ENCODE measurements around the gene SMIM9. TPM values are rescaled to one million over a fixed set of nuclear protein-coding genes. Genes with fewer than 3 reads are reported as not detected.

Gene SMIM9
- total RNA-seq, 1 donor from 2014 or later: not detected

- Mint-ChIP-seq H3K4me1 (no peaks in the 10 kb centered on the region), H3K27me3 (ENCODE audit: insufficient read depth, low read depth) (peaks cover 4% of the 10 kb centered on the region), H3K27ac (no peak overlapping the region), H3K36me3 (peaks cover 22% of the 10 kb centered on the region), H3K4me3 (no peak overlapping the region), H3K9me3 (peaks cover 11% of the 10 kb centered on the region)
- H3K4me3 ChIP-seq: no peak overlapping the region
- no peaks in the 10 kb centered on the region for H3K27me3 ChIP-seq
- H3K27ac ChIP-seq: no peak overlapping the region
- H3K4me2 ChIP-seq: no peak overlapping the region
- H3K9me3 ChIP-seq (ENCODE audit: low read depth): no peaks in the 10 kb centered on the region
- no peaks in the 10 kb centered on the region for H3K79me2 ChIP-seq (ENCODE audit: low read depth)
- H4K20me1 ChIP-seq (ENCODE audit: low read depth): no peaks in the 10 kb centered on the region
- no peak overlapping the region for H2AFZ ChIP-seq (replicated peaks)
- H3F3A ChIP-seq (ENCODE audit: low read depth): no peaks in the 10 kb centered on the region
- no peak for DNase-seq (ENCODE audit: low spot score)
- no peaks in the 10 kb centered on the region for H3K36me3 ChIP-seq
- TF ChIP-seq CTCF (IDR thresholded peaks at IDR 0.05) (no peak), EZH2phosphoT487 (IDR thresholded peaks at IDR 0.05) (no peak)
- H3K4me1 ChIP-seq: no peaks in the 10 kb centered on the region
- H3K9ac ChIP-seq: no peak overlapping the region
Observed at GRCh38 chrX:154779261-154779660, 55.2 kb downstream of the SMIM9 start.

- H3K4me1 Mint-ChIP-seq: no peaks in the 10 kb centered on the region
- no peak for TF ChIP-seq CTCF (IDR thresholded peaks at IDR 0.05)
- TF ChIP-seq EZH2phosphoT487 (IDR thresholded peaks at IDR 0.05): no peak
- TF ChIP-seq EZH2 (IDR thresholded peaks at IDR 0.05): no peak
- Histone ChIP-seq H3K79me2 (ENCODE audit: low read depth) (no peaks in the 10 kb centered on the region), H3K9me3 (ENCODE audit: low read depth) (no peaks in the 10 kb centered on the region), H3F3A (ENCODE audit: low read depth) (no peaks in the 10 kb centered on the region), H3K27ac (no peak overlapping the region), H3K4me3 (no peak overlapping the region), H2AFZ (replicated peaks) (no peak overlapping the region), H3K27me3 (no peaks in the 10 kb centered on the region), H4K20me1 (ENCODE audit: low read depth) (no peaks in the 10 kb centered on the region), H3K4me1 (no peaks in the 10 kb centered on the region), H3K4me2 (no peak overlapping the region), H3K9ac (no peak overlapping the region), H3K36me3 (peaks cover 4% of the 10 kb centered on the region)
- H3K4me3 Mint-ChIP-seq: no peak overlapping the region
- no peak overlapping the region for H3K27ac Mint-ChIP-seq
- no peak for DNase-seq (ENCODE audit: low spot score)
- peaks cover 36% of the 10 kb centered on the region for H3K36me3 Mint-ChIP-seq
- peaks cover 4% of the 10 kb centered on the region for H3K27me3 Mint-ChIP-seq (ENCODE audit: insufficient read depth, low read depth)
- H3K9me3 Mint-ChIP-seq: peaks cover 20% of the 10 kb centered on the region
Observed at GRCh38 chrX:154776753-154777152, 57.7 kb downstream of the SMIM9 start.

GRCh38 chrX:154775419-154776349 lies 58.8 kb downstream of the SMIM9 start:
- Mint-ChIP-seq H3K27ac (no peak overlapping the region), H3K4me3 (no peak overlapping the region), H3K4me1 (no peaks in the 10 kb centered on the region), H3K9me3 (peaks cover 26% of the 10 kb centered on the region), H3K27me3 (ENCODE audit: insufficient read depth, low read depth) (peaks cover 2% of the 10 kb centered on the region), H3K36me3 (peaks cover 39% of the 10 kb centered on the region)
- Histone ChIP-seq H3F3A (ENCODE audit: low read depth) (no peaks in the 10 kb centered on the region), H4K20me1 (ENCODE audit: low read depth) (no peaks in the 10 kb centered on the region), H2AFZ (replicated peaks) (no peak overlapping the region), H3K79me2 (ENCODE audit: low read depth) (no peaks in the 10 kb centered on the region), H3K4me3 (no peak overlapping the region), H3K4me2 (no peak overlapping the region), H3K9ac (no peak overlapping the region), H3K4me1 (no peaks in the 10 kb centered on the region), H3K36me3 (peaks cover 4% of the 10 kb centered on the region), H3K9me3 (ENCODE audit: low read depth) (no peaks in the 10 kb centered on the region), H3K27ac (no peak overlapping the region), H3K27me3 (no peaks in the 10 kb centered on the region)
- no peak for DNase-seq (ENCODE audit: low spot score)
- TF ChIP-seq EZH2phosphoT487 (IDR thresholded peaks at IDR 0.05) (no peak), EZH2 (IDR thresholded peaks at IDR 0.05) (no peak), CTCF (IDR thresholded peaks at IDR 0.05) (no peak)
